ENCODE data around the gene INTS13. TPM values are rescaled to one million over a fixed set of nuclear protein-coding genes. Genes with fewer than 3 reads are reported as not detected.

The INTS13 gene
- total and polyA plus RNA-seq, 2 donors (not counting 1 experiment from before 2014, with no cell fraction given): 29.2 to 33.0 TPM

GRCh38 chr12:26861690-26862089, 76.1 kb downstream of the INTS13 start:
- Histone ChIP-seq H3K9ac (ENCODE audit: insufficient read depth, low read length) (no peak overlapping the region), H3K9me3 (ENCODE audit: control insufficient read depth, insufficient read depth, low read depth, low read length) (no peaks in the 10 kb centered on the region), H3K27me3 (ENCODE audit: control insufficient read depth, insufficient read depth, low read length) (no peaks in the 10 kb centered on the region), H3K4me3 (replicated peaks in 1 of 4; ENCODE audit: control extremely low read depth in 1 of 4, insufficient read depth in 1 of 4, low read depth in 3 of 4, low read length in 4 of 4) (no peak overlapping the region), H3K36me3 (ENCODE audit: control insufficient read depth, insufficient read depth, low read length) (no peaks in the 10 kb centered on the region), H3K4me2 (ENCODE audit: extremely low read depth, insufficient read depth, low read length) (no peak overlapping the region), H3K27ac (ENCODE audit: insufficient read depth, low read length) (no peak overlapping the region), H3K4me1 (ENCODE audit: control insufficient read depth, extremely low read depth, insufficient read depth, low read length) (no peaks in the 10 kb centered on the region), H2AFZ (ENCODE audit: low read length) (no peak overlapping the region), H3K79me2 (ENCODE audit: control insufficient read depth, insufficient read depth, low read length) (no peaks in the 10 kb centered on the region), H4K20me1 (ENCODE audit: control insufficient read depth, extremely low read depth, insufficient read depth, low read length) (no peaks in the 10 kb centered on the region)
- DNase-seq (ENCODE audit: low read depth in 2 of 2): no peak
- TF ChIP-seq EZH2 (IDR thresholded peaks at IDR 0.05; ENCODE audit: low read length, missing control alignments) (no peak), CTCF (conservative IDR thresholded peaks at IDR 0.05 in 1 of 2, IDR thresholded peaks at IDR 0.05 in 1 of 2; ENCODE audit: low read depth in 1 of 2, low read length in 2 of 2) (no peak)

DNA sequence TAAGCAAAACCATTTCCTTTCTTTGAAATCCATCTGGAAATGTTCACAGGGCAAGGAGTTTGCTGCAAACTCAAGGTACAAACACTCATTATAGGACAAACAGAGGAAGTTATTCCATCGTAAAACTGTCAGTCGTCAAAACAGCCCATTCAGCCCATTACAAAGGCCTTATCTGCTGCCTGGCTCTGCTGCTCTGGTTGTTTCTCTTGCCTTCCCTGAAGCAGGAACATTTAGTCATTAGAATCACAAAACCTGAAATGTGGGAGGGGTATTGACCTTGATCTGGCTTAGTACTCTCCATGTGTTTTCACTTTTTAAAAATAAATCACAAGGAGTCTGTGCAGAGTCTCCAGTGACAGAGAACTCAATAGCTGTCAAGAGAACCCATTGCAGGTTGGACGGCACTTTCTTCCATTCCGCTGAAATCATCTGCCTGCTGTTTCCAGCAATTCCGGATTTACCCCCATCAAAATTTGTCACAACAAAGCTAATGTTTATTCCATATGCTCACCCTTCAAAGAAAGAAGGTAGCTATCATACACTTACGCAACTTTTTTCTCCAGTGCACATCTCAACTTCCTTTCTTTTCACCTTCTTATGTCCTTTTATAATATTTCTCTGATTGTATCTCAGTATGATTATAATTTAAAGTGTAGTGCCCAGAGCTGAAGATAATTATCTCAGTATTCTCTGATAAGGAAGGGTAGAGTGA, 80.2 kb downstream of the INTS13 start:
- H3K79me2 ChIP-seq (ENCODE audit: control insufficient read depth, insufficient read depth, low read length): no peaks in the 10 kb centered on the region
- H3K27me3 ChIP-seq (ENCODE audit: control insufficient read depth, insufficient read depth, low read length): no peaks in the 10 kb centered on the region
- H3K4me2 ChIP-seq (ENCODE audit: extremely low read depth, insufficient read depth, low read length): no peak overlapping the region
- no peaks in the 10 kb centered on the region for H3K9me3 ChIP-seq (ENCODE audit: control insufficient read depth, insufficient read depth, low read depth, low read length)
- no peak overlapping the region for H3K4me3 ChIP-seq (replicated peaks in 1 of 4; ENCODE audit: control extremely low read depth in 1 of 4, insufficient read depth in 1 of 4, low read depth in 3 of 4, low read length in 4 of 4)
- no peak for DNase-seq (ENCODE audit: low read depth in 2 of 2)
- no peaks in the 10 kb centered on the region for H4K20me1 ChIP-seq (ENCODE audit: control insufficient read depth, extremely low read depth, insufficient read depth, low read length)
- H3K36me3 ChIP-seq (ENCODE audit: control insufficient read depth, insufficient read depth, low read length): no peaks in the 10 kb centered on the region
- H3K4me1 ChIP-seq (ENCODE audit: control insufficient read depth, extremely low read depth, insufficient read depth, low read length): no peaks in the 10 kb centered on the region
- no peak overlapping the region for H2AFZ ChIP-seq (ENCODE audit: low read length)
- TF ChIP-seq CTCF (conservative IDR thresholded peaks at IDR 0.05 in 1 of 2, IDR thresholded peaks at IDR 0.05 in 1 of 2; ENCODE audit: low read depth in 1 of 2, low read length in 2 of 2) (no peak), EZH2 (IDR thresholded peaks at IDR 0.05; ENCODE audit: low read length, missing control alignments) (no peak)
- no peak overlapping the region for H3K27ac ChIP-seq (ENCODE audit: insufficient read depth, low read length)
- H3K9ac ChIP-seq (ENCODE audit: insufficient read depth, low read length): no peak overlapping the region

GRCh38 chr12:26855337-26855736, 82.4 kb downstream of the INTS13 start:
- no peaks in the 10 kb centered on the region for H4K20me1 ChIP-seq (ENCODE audit: control insufficient read depth, extremely low read depth, insufficient read depth, low read length)
- H3K9me3 ChIP-seq (ENCODE audit: control insufficient read depth, insufficient read depth, low read depth, low read length): no peaks in the 10 kb centered on the region
- TF ChIP-seq EZH2 (IDR thresholded peaks at IDR 0.05; ENCODE audit: low read length, missing control alignments) (no peak), CTCF (conservative IDR thresholded peaks at IDR 0.05 in 1 of 2, IDR thresholded peaks at IDR 0.05 in 1 of 2; ENCODE audit: low read depth in 1 of 2, low read length in 2 of 2) (no peak)
- no peaks in the 10 kb centered on the region for H3K79me2 ChIP-seq (ENCODE audit: control insufficient read depth, insufficient read depth, low read length)
- no peak overlapping the region for H3K9ac ChIP-seq (ENCODE audit: insufficient read depth, low read length)
- no peaks in the 10 kb centered on the region for H3K27me3 ChIP-seq (ENCODE audit: control insufficient read depth, insufficient read depth, low read length)
- no peak overlapping the region for H3K4me3 ChIP-seq (replicated peaks in 1 of 4; ENCODE audit: control extremely low read depth in 1 of 4, insufficient read depth in 1 of 4, low read depth in 3 of 4, low read length in 4 of 4)
- H3K4me2 ChIP-seq (ENCODE audit: extremely low read depth, insufficient read depth, low read length): no peak overlapping the region
- H3K36me3 ChIP-seq (ENCODE audit: control insufficient read depth, insufficient read depth, low read length): no peaks in the 10 kb centered on the region
- H2AFZ ChIP-seq (ENCODE audit: low read length): no peak overlapping the region
- no peak overlapping the region for H3K27ac ChIP-seq (ENCODE audit: insufficient read depth, low read length)
- DNase-seq (ENCODE audit: low read depth in 2 of 2): no peak
- H3K4me1 ChIP-seq (ENCODE audit: control insufficient read depth, extremely low read depth, insufficient read depth, low read length): no peaks in the 10 kb centered on the region

Other genes with a start within 250 kb of the INTS13 start
- gene ITPR2, start 104.8 kb downstream of the INTS13 start, total RNA-seq: 13.6 and 24.6 TPM in 2 replicates
- 3.6 and 5.1 TPM in 2 replicates for gene ITPR2, start 104.8 kb downstream of the INTS13 start, polyA plus RNA-seq
- 51.1 and 60.8 TPM in 2 replicates for gene FGFR1OP2, start 489 bp upstream of the INTS13 start, total RNA-seq
- 31.2 and 36.4 TPM in 2 replicates for gene FGFR1OP2, start 489 bp upstream of the INTS13 start, polyA plus RNA-seq
- 92.2 and 156 TPM in 2 replicates for gene TM7SF3, start 76.4 kb upstream of the INTS13 start, total RNA-seq
- 72.2 and 85.3 TPM in 2 replicates for gene TM7SF3, start 76.4 kb upstream of the INTS13 start, polyA plus RNA-seq
- gene MED21, start 84.6 kb upstream of the INTS13 start, total RNA-seq: 39.0 and 52.5 TPM in 2 replicates
- 45.5 and 49.9 TPM in 2 replicates for gene MED21, start 84.6 kb upstream of the INTS13 start, polyA plus RNA-seq
- not detected in 2 replicates for gene C12orf71, start 144.6 kb upstream of the INTS13 start, total RNA-seq
- not detected in 2 replicates for gene C12orf71, start 144.6 kb upstream of the INTS13 start, polyA plus RNA-seq